ENCODE data around the gene TPH2.

GRCh38 chr12:71955970-71956369 lies 17.3 kb downstream of the TPH2 start:
- TF ChIP-seq EZH2 (IDR thresholded peaks at IDR 0.05; ENCODE audit: insufficient read depth, poor library complexity, severe bottlenecking), result no peak
- TF ChIP-seq EZH2phosphoT487 (IDR thresholded peaks at IDR 0.05; ENCODE audit: insufficient read depth, low read depth), result no peak
